Measurements from ENCODE around the gene MBD3L2B.

The MBD3L2B gene

GRCh38 chr19:7010722-7011593 lies 10.3 kb downstream of the MBD3L2B start:
- DNase-seq, result peak in 1 of 2 experiments; percentile 65

- DNase-seq, result no peak
These were observed 13.4 kb downstream of the MBD3L2B start for GRCh38 chr19:7007859-7008258.

- DNase-seq, result peak in 1 of 2 experiments; percentile 21
These were observed 15.0 kb downstream of the MBD3L2B start for GRCh38 chr19:7006135-7006704.

GRCh38 chr19:7004313-7004931 lies 16.8 kb downstream of the MBD3L2B start:
- DNase-seq, result peak in 1 of 2 experiments; percentile 46

- DNase-seq, result no peak
These were observed 20.4 kb downstream of the MBD3L2B start for GRCh38 chr19:7000816-7001215.

GRCh38 chr19:7000333-7000732 lies 20.9 kb downstream of the MBD3L2B start:
- no peak for DNase-seq

GRCh38 chr19:6999933-7000332 lies 21.3 kb downstream of the MBD3L2B start:
- DNase-seq, result no peak

GRCh38 chr19:6997679-6998445 lies 23.4 kb downstream of the MBD3L2B start:
- no peak for DNase-seq

- DNase-seq, result no peak
These were observed 24.4 kb downstream of the MBD3L2B start for GRCh38 chr19:6996810-6997209.

GRCh38 chr19:6995054-6995453 lies 26.2 kb downstream of the MBD3L2B start:
- no peak for DNase-seq

- DNase-seq, result no peak
These were observed 33.0 kb downstream of the MBD3L2B start for GRCh38 chr19:6988257-6988656.

GRCh38 chr19:6987850-6988249 lies 33.4 kb downstream of the MBD3L2B start:
- no peak for DNase-seq

- no peak for DNase-seq
These were observed 37.8 kb downstream of the MBD3L2B start for GRCh38 chr19:6983448-6983847.

- DNase-seq, result no peak
These were observed 41.8 kb downstream of the MBD3L2B start for GRCh38 chr19:6979399-6979798.

GRCh38 chr19:6976197-6976596 lies 45.0 kb downstream of the MBD3L2B start:
- DNase-seq, result no peak

- no peak for DNase-seq
These were observed 49.9 kb downstream of the MBD3L2B start for GRCh38 chr19:6971366-6971765.

- peak; percentile 15 to 33 for DNase-seq
These were observed 50.8 kb downstream of the MBD3L2B start for GRCh38 chr19:6970443-6970842.

- no peak for DNase-seq
These were observed 51.2 kb downstream of the MBD3L2B start for GRCh38 chr19:6970021-6970420.

- no peak for DNase-seq
These were observed 51.7 kb downstream of the MBD3L2B start for GRCh38 chr19:6969490-6969889.
